ENCODE data around the gene SHLD1. TPM values are rescaled to one million over a fixed set of nuclear protein-coding genes. Genes with fewer than 3 reads are reported as not detected.

SHLD1 gene
- polyA plus RNA-seq, 1 donor from 2014 or later = 15.3 TPM

GRCh38 chr20:5888041-5888440 lies 137.8 kb downstream of the SHLD1 start:
- Histone ChIP-seq H3K9me3 (ENCODE audit: low read length) (no peaks in the 10 kb centered on the region), H3K79me2 (replicated peaks; ENCODE audit: insufficient read depth, low read length) (no peaks in the 10 kb centered on the region), H3K36me3 (ENCODE audit: insufficient read depth, low read length) (no peaks in the 10 kb centered on the region), H3K9me2 (ENCODE audit: insufficient read depth, low read length) (no peaks in the 10 kb centered on the region), H2AFZ (ENCODE audit: low read depth, low read length) (no peak overlapping the region), H3K9ac (ENCODE audit: low read length) (no peak overlapping the region), H3K27ac (ENCODE audit: low read length) (no peak overlapping the region), H4K20me1 (ENCODE audit: insufficient read depth) (no peaks in the 10 kb centered on the region), H3F3A (ENCODE audit: insufficient read depth, low read length, poor library complexity, severe bottlenecking) (no peaks in the 10 kb centered on the region), H3K4me3 (ENCODE audit: low read length) (no peak overlapping the region), H3K27me3 (ENCODE audit: insufficient read depth, low read depth, low read length) (no peaks in the 10 kb centered on the region), H3K4me2 (ENCODE audit: low read length) (no peak overlapping the region)
- TF ChIP-seq EZH2 (IDR thresholded peaks at IDR 0.05; ENCODE audit: borderline replicate concordance, insufficient read depth, low read length, poor library complexity, severe bottlenecking) (no peak), POLR2AphosphoS5 (IDR thresholded peaks at IDR 0.05) (no peak), SMC3 (conservative IDR thresholded peaks at IDR 0.05; ENCODE audit: poor library complexity) (no peak), RAD21 (conservative IDR thresholded peaks at IDR 0.05) (no peak), TAF1 (IDR thresholded peaks at IDR 0.05; ENCODE audit: low read depth) (no peak), EP300 (conservative IDR thresholded peaks at IDR 0.05; ENCODE audit: poor library complexity, severe bottlenecking) (no peak), MXI1 (conservative IDR thresholded peaks at IDR 0.05; ENCODE audit: poor library complexity, severe bottlenecking) (no peak), REST (IDR thresholded peaks at IDR 0.05; ENCODE audit: borderline replicate concordance) (no peak)
- TF ChIP-seq, protein P1, sequence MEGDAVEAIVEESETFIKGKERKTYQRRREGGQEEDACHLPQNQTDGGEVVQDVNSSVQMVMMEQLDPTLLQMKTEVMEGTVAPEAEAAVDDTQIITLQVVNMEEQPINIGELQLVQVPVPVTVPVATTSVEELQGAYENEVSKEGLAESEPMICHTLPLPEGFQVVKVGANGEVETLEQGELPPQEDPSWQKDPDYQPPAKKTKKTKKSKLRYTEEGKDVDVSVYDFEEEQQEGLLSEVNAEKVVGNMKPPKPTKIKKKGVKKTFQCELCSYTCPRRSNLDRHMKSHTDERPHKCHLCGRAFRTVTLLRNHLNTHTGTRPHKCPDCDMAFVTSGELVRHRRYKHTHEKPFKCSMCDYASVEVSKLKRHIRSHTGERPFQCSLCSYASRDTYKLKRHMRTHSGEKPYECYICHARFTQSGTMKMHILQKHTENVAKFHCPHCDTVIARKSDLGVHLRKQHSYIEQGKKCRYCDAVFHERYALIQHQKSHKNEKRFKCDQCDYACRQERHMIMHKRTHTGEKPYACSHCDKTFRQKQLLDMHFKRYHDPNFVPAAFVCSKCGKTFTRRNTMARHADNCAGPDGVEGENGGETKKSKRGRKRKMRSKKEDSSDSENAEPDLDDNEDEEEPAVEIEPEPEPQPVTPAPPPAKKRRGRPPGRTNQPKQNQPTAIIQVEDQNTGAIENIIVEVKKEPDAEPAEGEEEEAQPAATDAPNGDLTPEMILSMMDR (IDR thresholded peaks at IDR 0.05; ENCODE audit: poor library complexity, severe bottlenecking) = no peak

- Histone ChIP-seq H3K9me2 (ENCODE audit: insufficient read depth, low read length) (no peaks in the 10 kb centered on the region), H3K36me3 (ENCODE audit: insufficient read depth, low read length) (no peaks in the 10 kb centered on the region), H3K4me2 (ENCODE audit: low read length) (no peak overlapping the region), H2AFZ (ENCODE audit: low read depth, low read length) (no peak overlapping the region), H3K9me3 (ENCODE audit: low read length) (no peaks in the 10 kb centered on the region), H4K20me1 (ENCODE audit: insufficient read depth) (no peaks in the 10 kb centered on the region), H3K9ac (ENCODE audit: low read length) (no peak overlapping the region), H3K4me3 (ENCODE audit: low read length) (no peak overlapping the region), H3K27me3 (ENCODE audit: insufficient read depth, low read depth, low read length) (no peaks in the 10 kb centered on the region), H3K79me2 (replicated peaks; ENCODE audit: insufficient read depth, low read length) (no peaks in the 10 kb centered on the region), H3K27ac (ENCODE audit: low read length) (no peak overlapping the region), H3F3A (ENCODE audit: insufficient read depth, low read length, poor library complexity, severe bottlenecking) (no peaks in the 10 kb centered on the region)
- TF ChIP-seq TAF1 (IDR thresholded peaks at IDR 0.05; ENCODE audit: low read depth) = no peak
- TF ChIP-seq, protein P1 (IDR thresholded peaks at IDR 0.05; ENCODE audit: poor library complexity, severe bottlenecking) = no peak
- no peak for TF ChIP-seq MXI1 (conservative IDR thresholded peaks at IDR 0.05; ENCODE audit: poor library complexity, severe bottlenecking)
- no peak for TF ChIP-seq EP300 (conservative IDR thresholded peaks at IDR 0.05; ENCODE audit: poor library complexity, severe bottlenecking)
- TF ChIP-seq SMC3 (conservative IDR thresholded peaks at IDR 0.05; ENCODE audit: poor library complexity) = no peak
- TF ChIP-seq RAD21 (conservative IDR thresholded peaks at IDR 0.05) = no peak
Measured at GRCh38 chr20:5890773-5891441, 140.7 kb downstream of the SHLD1 start.
